HepG2 (cell line): ENCODE results near the gene TBC1D20. TPM values are rescaled to one million over a fixed set of nuclear protein-coding genes. Genes with fewer than 3 reads are reported as not detected.

Source experiments
- CREM ChIP-seq, 2 experiments: sonication (generic) in 1 of 2; formaldehyde crosslinking in 1 of 2; IDR thresholded peaks; 2 replicates each; pipeline versions ENCODE4 v1.4.0 to v1.6.1; 2016 to 2020; ENCODE audit warnings: antibody characterized with exemption in 1 of 2, mild to moderate bottlenecking in 1 of 2, missing genetic modification reagents in 1 of 2
- ELF1 ChIP-seq: sonication (generic); formaldehyde crosslinking; IDR thresholded peaks from 2 replicates; pipeline ENCODE4 v1.4.0; 2020; ENCODE audit warnings: missing genetic modification reagents
- FLYWCH1 ChIP-seq: sonication (generic); formaldehyde crosslinking; IDR thresholded peaks from 2 replicates; pipeline ENCODE4 v1.8.1; 2023; ENCODE audit warnings: mild to moderate bottlenecking, missing genetic modification reagents
- JDP2 ChIP-seq: sonication (generic); formaldehyde crosslinking; IDR thresholded peaks from 2 replicates; pipeline ENCODE4 v1.8.1; 2022; ENCODE audit warnings: missing genetic modification reagents, borderline replicate concordance
- MED8 ChIP-seq: sonication (generic); formaldehyde crosslinking; IDR thresholded peaks from 2 replicates; pipeline ENCODE4 v1.8.1; 2023; ENCODE audit warnings: mild to moderate bottlenecking, missing genetic modification reagents; ENCODE audit not compliant: insufficient replicate concordance
- MZF1 ChIP-seq: sonication (generic); formaldehyde crosslinking; IDR thresholded peaks from 2 replicates; pipeline ENCODE4 v1.8.1; 2023; ENCODE audit warnings: mild to moderate bottlenecking, missing genetic modification reagents, borderline replicate concordance
- NFYB ChIP-seq: sonication (generic); formaldehyde crosslinking; IDR thresholded peaks from 2 replicates; pipeline ENCODE4 v1.4.0; 2020; ENCODE audit warnings: missing genetic modification reagents
- NRL ChIP-seq: sonication (generic); formaldehyde crosslinking; IDR thresholded peaks from 2 replicates; pipeline ENCODE4 v1.5.0; 2020; ENCODE audit warnings: missing genetic modification reagents, mild to moderate bottlenecking, moderate library complexity, borderline replicate concordance
- POLR2G ChIP-seq: fragments of 200-400 bp; formaldehyde crosslinking; IDR thresholded peaks from 2 replicates; pipeline ENCODE4 v1.6.1; 2018; ENCODE audit warnings: mild to moderate bottlenecking, low read depth, low read length, moderate library complexity
- RCOR2 ChIP-seq: IDR thresholded peaks from 2 replicates; pipeline ENCODE4 v1.6.1; 2016; ENCODE audit warnings: missing biosample characterization, missing genetic modification reagents
- SPEN ChIP-seq: sonication (generic); formaldehyde crosslinking; IDR thresholded peaks from 2 replicates; pipeline ENCODE4 v1.5.1; 2020; ENCODE audit warnings: low read depth, mild to moderate bottlenecking, missing genetic modification reagents
- U2AF2 ChIP-seq: fragments of 200-400 bp; formaldehyde crosslinking; IDR thresholded peaks from 2 replicates; pipeline ENCODE4 v1.6.1; 2017; ENCODE audit warnings: low read depth, mild to moderate bottlenecking, low read length
- ZNF234 ChIP-seq: sonication (generic); formaldehyde crosslinking; conservative IDR thresholded peaks from 2 replicates; pipeline ENCODE4 v1.5.1; 2020; ENCODE audit warnings: mild to moderate bottlenecking, missing genetic modification reagents
- ZNF256 ChIP-seq: sonication (generic); formaldehyde crosslinking; conservative IDR thresholded peaks from 2 replicates; pipeline ENCODE4 v1.4.0; 2020; ENCODE audit warnings: missing genetic modification reagents
- ZNF282 ChIP-seq: fragments of 450-650 bp; IDR thresholded peaks from 2 replicates; pipeline ENCODE4 v1.6.1; 2018; ENCODE audit not compliant: partially characterized antibody
- ZNF589 ChIP-seq: sonication (generic); formaldehyde crosslinking; conservative IDR thresholded peaks from 2 replicates; pipeline ENCODE4 v1.8.0; 2022; ENCODE audit warnings: mild to moderate bottlenecking, moderate library complexity, missing genetic modification reagents
- polyA plus RNA-seq, 8 experiments: library from polyadenylated mRNA; depleted of rRNA in 3 of 8; stranded (reverse) in 7 of 8; unstranded in 1 of 8; fragments of >200 nt; fragmentation: Illumina TruSeq in 4 of 8; extraction: Trizol in 4 of 8; gene quantifications; 2 replicates each; pipeline versions ENCODE4 v1.2.1 to v1.2.3, GENCODE V29; 2011 to 2016; ENCODE audit warnings: low read depth in 4 of 8, missing spikeins in 1 of 8, mixed read lengths in 1 of 8; ENCODE audit not compliant: insufficient read depth in 1 of 8
- total RNA-seq, 5 experiments: library from RNA; depleted of rRNA; stranded (reverse); fragments of >200 nt; fragmentation: Illumina TruSeq; extraction: Trizol; gene quantifications; 2 replicates each; pipeline ENCODE4 v1.2.3, GENCODE V29; 2016; ENCODE audit warnings: low read depth in 1 of 5
- TF ChIP-seq, protein P1 (sequence below): sonication (generic); formaldehyde crosslinking; IDR thresholded peaks from 2 replicates; pipeline ENCODE4 v1.5.1; 2020; ENCODE audit warnings: missing genetic modification reagents, mild to moderate bottlenecking, borderline replicate concordance
- TF ChIP-seq, protein P2 (sequence below): IDR thresholded peaks from 2 replicates; pipeline ENCODE4 v1.6.1; 2018; ENCODE audit warnings: missing genetic modification reagents
- TF ChIP-seq, protein P3 (sequence below): sonication (generic); formaldehyde crosslinking; IDR thresholded peaks from 2 replicates; pipeline ENCODE4 v1.4.0; 2020; ENCODE audit warnings: missing genetic modification reagents
- TF ChIP-seq, protein P4 (sequence below): IDR thresholded peaks from 2 replicates; pipeline ENCODE4 v1.6.1; 2016; ENCODE audit warnings: low read depth

The TBC1D20 gene
- total and polyA plus RNA-seq, 2 of the 13 experiments (the other 11 are each of a cell fraction or from before 2014, with no cell fraction given) = 36.6 to 47.1 TPM

DNA sequence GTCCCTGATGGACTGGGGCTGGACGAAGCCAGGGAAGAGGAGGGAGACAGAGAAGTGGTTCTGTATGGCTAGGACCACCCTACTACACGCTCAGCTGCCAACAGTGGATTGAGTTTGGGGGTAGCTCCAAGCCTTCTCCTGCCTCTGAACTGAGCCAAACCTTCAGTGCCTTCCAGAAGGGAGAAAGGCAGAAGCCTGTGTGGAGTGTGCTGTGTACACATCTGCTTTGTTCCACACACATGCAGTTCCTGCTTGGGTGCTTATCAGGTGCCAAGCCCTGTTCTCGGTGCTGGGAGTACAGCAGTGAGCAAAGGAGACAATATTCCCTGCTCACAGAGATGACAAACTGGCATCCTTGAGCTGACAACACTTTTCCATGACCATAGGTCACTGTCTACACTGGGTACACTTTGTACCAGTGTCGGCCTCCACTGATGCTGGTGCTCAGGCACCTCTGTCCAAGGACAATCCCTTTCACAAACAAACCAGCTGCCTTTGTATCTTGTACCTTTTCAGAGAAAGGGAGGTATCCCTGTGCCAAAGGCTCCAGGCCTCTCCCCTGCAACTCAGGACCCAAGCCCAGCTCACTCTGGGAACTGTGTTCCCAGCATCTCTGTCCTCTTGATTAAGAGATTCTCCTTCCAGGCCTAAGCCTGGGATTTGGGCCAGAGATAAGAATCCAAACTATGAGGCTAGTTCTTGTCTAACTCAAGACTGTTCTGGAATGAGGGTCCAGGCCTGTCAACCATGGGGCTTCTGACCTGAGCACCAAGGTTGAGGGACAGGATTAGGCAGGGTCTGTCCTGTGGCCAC lies 65.5 kb downstream of the TBC1D20 start (continued):
- TF ChIP-seq, protein P1, sequence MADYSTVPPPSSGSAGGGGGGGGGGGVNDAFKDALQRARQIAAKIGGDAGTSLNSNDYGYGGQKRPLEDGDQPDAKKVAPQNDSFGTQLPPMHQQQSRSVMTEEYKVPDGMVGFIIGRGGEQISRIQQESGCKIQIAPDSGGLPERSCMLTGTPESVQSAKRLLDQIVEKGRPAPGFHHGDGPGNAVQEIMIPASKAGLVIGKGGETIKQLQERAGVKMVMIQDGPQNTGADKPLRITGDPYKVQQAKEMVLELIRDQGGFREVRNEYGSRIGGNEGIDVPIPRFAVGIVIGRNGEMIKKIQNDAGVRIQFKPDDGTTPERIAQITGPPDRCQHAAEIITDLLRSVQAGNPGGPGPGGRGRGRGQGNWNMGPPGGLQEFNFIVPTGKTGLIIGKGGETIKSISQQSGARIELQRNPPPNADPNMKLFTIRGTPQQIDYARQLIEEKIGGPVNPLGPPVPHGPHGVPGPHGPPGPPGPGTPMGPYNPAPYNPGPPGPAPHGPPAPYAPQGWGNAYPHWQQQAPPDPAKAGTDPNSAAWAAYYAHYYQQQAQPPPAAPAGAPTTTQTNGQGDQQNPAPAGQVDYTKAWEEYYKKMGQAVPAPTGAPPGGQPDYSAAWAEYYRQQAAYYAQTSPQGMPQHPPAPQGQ (CRISPR knock-in tag) = 0 out of 2 replicates have a peak, but pooled peaks have one; percentile 75
- TF ChIP-seq CREM (IDR thresholded peaks at IDR 0.05) (peak; percentile 89), CREM (CRISPR knock-in tag; IDR thresholded peaks at IDR 0.05) (no peak), ZNF234 (no peak), JDP2 (no peak), NRL (peak; percentile 67; the same call in 1 of the 2 replicates), ZNF282 (no peak), ELF1 (peak; percentile 66), FLYWCH1 (CRISPR knock-in tag) (no peak), SPEN (CRISPR knock-in tag) (peak; percentile 86; the same call in 1 of the 2 replicates), RCOR2 (CRISPR knock-in tag) (peak; percentile 100), MZF1 (CRISPR knock-in tag) (no peak), ZNF589 (CRISPR knock-in tag) (no peak; the same call in 1 of the 2 replicates), MED8 (CRISPR knock-in tag) (peak; percentile 56), ZNF256 (CRISPR knock-in tag) (peak; percentile 88), U2AF2 (no peak), POLR2G (no peak; the same call in none of the 2 replicates), NFYB (CRISPR knock-in tag) (no peak)
- TF ChIP-seq, protein P2, sequence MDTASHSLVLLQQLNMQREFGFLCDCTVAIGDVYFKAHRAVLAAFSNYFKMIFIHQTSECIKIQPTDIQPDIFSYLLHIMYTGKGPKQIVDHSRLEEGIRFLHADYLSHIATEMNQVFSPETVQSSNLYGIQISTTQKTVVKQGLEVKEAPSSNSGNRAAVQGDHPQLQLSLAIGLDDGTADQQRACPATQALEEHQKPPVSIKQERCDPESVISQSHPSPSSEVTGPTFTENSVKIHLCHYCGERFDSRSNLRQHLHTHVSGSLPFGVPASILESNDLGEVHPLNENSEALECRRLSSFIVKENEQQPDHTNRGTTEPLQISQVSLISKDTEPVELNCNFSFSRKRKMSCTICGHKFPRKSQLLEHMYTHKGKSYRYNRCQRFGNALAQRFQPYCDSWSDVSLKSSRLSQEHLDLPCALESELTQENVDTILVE = peak; percentile 89; the same call in 1 of the 2 replicates
- TF ChIP-seq, protein P3, sequence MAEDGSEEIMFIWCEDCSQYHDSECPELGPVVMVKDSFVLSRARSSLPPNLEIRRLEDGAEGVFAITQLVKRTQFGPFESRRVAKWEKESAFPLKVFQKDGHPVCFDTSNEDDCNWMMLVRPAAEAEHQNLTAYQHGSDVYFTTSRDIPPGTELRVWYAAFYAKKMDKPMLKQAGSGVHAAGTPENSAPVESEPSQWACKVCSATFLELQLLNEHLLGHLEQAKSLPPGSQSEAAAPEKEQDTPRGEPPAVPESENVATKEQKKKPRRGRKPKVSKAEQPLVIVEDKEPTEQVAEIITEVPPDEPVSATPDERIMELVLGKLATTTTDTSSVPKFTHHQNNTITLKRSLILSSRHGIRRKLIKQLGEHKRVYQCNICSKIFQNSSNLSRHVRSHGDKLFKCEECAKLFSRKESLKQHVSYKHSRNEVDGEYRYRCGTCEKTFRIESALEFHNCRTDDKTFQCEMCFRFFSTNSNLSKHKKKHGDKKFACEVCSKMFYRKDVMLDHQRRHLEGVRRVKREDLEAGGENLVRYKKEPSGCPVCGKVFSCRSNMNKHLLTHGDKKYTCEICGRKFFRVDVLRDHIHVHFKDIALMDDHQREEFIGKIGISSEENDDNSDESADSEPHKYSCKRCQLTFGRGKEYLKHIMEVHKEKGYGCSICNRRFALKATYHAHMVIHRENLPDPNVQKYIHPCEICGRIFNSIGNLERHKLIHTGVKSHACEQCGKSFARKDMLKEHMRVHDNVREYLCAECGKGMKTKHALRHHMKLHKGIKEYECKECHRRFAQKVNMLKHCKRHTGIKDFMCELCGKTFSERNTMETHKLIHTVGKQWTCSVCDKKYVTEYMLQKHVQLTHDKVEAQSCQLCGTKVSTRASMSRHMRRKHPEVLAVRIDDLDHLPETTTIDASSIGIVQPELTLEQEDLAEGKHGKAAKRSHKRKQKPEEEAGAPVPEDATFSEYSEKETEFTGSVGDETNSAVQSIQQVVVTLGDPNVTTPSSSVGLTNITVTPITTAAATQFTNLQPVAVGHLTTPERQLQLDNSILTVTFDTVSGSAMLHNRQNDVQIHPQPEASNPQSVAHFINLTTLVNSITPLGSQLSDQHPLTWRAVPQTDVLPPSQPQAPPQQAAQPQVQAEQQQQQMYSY (CRISPR knock-in tag) = no peak
- TF ChIP-seq, protein P4, sequence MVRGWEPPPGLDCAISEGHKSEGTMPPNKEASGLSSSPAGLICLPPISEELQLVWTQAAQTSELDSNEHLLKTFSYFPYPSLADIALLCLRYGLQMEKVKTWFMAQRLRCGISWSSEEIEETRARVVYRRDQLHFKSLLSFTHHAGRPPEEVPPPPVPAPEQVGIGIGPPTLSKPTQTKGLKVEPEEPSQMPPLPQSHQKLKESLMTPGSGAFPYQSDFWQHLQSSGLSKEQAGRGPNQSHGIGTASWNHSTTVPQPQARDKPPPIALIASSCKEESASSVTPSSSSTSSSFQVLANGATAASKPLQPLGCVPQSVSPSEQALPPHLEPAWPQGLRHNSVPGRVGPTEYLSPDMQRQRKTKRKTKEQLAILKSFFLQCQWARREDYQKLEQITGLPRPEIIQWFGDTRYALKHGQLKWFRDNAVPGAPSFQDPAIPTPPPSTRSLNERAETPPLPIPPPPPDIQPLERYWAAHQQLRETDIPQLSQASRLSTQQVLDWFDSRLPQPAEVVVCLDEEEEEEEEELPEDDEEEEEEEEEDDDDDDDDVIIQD (CRISPR knock-in tag) = peak; percentile 88
